HEK293T (cell line): ENCODE results near the gene CCT3.
"Not testable (repeated sequence)": the region's sequence is repeated elsewhere in the genome, so short reads cannot be mapped to it uniquely, and the experiment has no call there.

Source experiments
- CTCF ChIA-PET: fragments of 350-600 bp; formaldehyde crosslinking; extraction: SDS; loops from one replicate; lab custom pipeline; 2021; ENCODE audit warnings: antibody characterized with exemption, inconsistent platforms; lab: Yijun Ruan, JAX
- POLR2A ChIA-PET: fragments of 350-600 bp; formaldehyde crosslinking; extraction: SDS; loops from one replicate; lab custom pipeline; 2020; ENCODE audit warnings: antibody characterized with exemption, inconsistent platforms; lab: Yijun Ruan, JAX
- DNase-seq: peaks from one replicate; pipeline ENCODE4 v3.0.0; 2012; ENCODE audit warnings: mixed read lengths; ENCODE audit errors: extremely low spot score
- ARNT ChIP-seq: fragments of 450-650 bp; IDR thresholded peaks from 2 replicates; pipeline ENCODE4 v1.6.1; 2017; ENCODE audit warnings: mild to moderate bottlenecking
- BHLHE40 ChIP-seq: fragments of 450-650 bp; IDR thresholded peaks from 2 replicates; pipeline ENCODE4 v1.6.1; 2016; ENCODE audit warnings: mild to moderate bottlenecking, moderate library complexity, borderline replicate concordance
- CTBP1 ChIP-seq: fragments of 450-650 bp; IDR thresholded peaks from 2 replicates; pipeline ENCODE4 v1.6.1; 2016; ENCODE audit warnings: borderline replicate concordance
- ELF4 ChIP-seq: fragments of 450-650 bp; IDR thresholded peaks from 2 replicates; pipeline ENCODE4 v1.6.1; 2017; ENCODE audit warnings: antibody characterized with exemption
- FOXA1 ChIP-seq: fragments of 450-650 bp; IDR thresholded peaks from 2 replicates; pipeline ENCODE4 v1.6.1; 2016; ENCODE audit warnings: mild to moderate bottlenecking
- FOXK2 ChIP-seq: fragments of 450-650 bp; IDR thresholded peaks from 2 replicates; pipeline ENCODE4 v1.6.1; 2016; ENCODE audit warnings: mild to moderate bottlenecking
- FOXM1 ChIP-seq: fragments of 450-650 bp; IDR thresholded peaks from 2 replicates; pipeline ENCODE4 v1.6.1; 2017; ENCODE audit warnings: mild to moderate bottlenecking, borderline replicate concordance
- HDGF ChIP-seq: fragments of 450-650 bp; IDR thresholded peaks from 2 replicates; pipeline ENCODE4 v1.6.1; 2017; ENCODE audit warnings: antibody characterized with exemption, borderline replicate concordance
- L3MBTL2 ChIP-seq: fragments of 450-650 bp; conservative IDR thresholded peaks from 2 replicates; pipeline ENCODE4 v1.6.1; 2016; ENCODE audit warnings: mild to moderate bottlenecking
- LEF1 ChIP-seq: fragments of 450-650 bp; IDR thresholded peaks from 2 replicates; pipeline ENCODE4 v1.6.1; 2017; ENCODE audit warnings: mild to moderate bottlenecking, borderline replicate concordance
- NFRKB ChIP-seq: fragments of 450-650 bp; IDR thresholded peaks from 2 replicates; pipeline ENCODE4 v1.6.1; 2016; ENCODE audit warnings: mild to moderate bottlenecking, moderate library complexity
- SP1 ChIP-seq: fragments of 450-650 bp; IDR thresholded peaks from 2 replicates; pipeline ENCODE4 v1.6.1; 2017
- SUZ12 ChIP-seq: fragments of 450-650 bp; IDR thresholded peaks from 2 replicates; pipeline ENCODE4 v1.6.1; 2016; ENCODE audit warnings: mild to moderate bottlenecking
- TARDBP ChIP-seq: fragments of 450-650 bp; IDR thresholded peaks from 2 replicates; pipeline ENCODE4 v1.6.1; 2016
- ZNF384 ChIP-seq: fragments of 450-650 bp; IDR thresholded peaks from 2 replicates; pipeline ENCODE4 v1.6.1; 2016
- TF ChIP-seq, protein P1 (sequence below): fragments of 450-650 bp; IDR thresholded peaks from 2 replicates; pipeline ENCODE4 v1.6.1; 2016

Gene CCT3

DNA sequence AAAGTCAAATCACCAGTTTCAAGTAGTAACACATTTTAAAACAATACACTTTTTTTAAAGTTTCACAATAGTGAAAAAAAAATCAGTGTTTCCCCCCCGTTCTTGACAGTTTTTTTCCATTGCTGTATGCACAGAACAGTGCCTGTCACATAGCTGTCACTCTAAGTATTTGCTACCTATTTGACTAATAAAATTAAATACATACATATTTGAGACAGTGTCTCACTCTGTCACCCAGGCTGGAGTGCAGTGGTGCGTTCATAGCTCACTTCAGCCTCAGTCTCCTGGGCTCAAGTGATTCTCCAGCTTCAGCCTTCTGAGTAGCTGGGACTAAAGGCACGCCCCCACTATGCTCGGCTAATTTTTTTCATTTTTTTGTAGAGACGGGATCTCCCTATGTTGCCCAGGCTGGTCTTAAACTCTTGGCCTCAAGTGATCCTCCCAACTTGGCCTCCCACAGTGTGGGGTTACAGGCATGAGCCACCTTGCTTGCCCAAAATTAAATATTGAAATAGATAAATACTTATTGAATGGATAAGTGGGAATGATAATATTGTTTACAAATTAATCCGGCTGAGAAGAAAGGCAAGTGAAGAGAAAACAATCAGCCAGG, 18.3 kb upstream of the CCT3 start:
- TF ChIP-seq SP1 (no peak), ARNT (no peak), SUZ12 (no peak), CTBP1 (no peak), FOXK2 (no peak), ZNF384 (no peak), FOXA1 (no peak), TARDBP (no peak), HDGF (no peak), BHLHE40 (no peak)
- TF ChIP-seq, protein P1, sequence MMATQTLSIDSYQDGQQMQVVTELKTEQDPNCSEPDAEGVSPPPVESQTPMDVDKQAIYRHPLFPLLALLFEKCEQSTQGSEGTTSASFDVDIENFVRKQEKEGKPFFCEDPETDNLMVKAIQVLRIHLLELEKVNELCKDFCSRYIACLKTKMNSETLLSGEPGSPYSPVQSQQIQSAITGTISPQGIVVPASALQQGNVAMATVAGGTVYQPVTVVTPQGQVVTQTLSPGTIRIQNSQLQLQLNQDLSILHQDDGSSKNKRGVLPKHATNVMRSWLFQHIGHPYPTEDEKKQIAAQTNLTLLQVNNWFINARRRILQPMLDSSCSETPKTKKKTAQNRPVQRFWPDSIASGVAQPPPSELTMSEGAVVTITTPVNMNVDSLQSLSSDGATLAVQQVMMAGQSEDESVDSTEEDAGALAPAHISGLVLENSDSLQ, result no peak
- ChIA-PET POLR2A (no interaction called here), CTCF (interaction anchor here (0.8 to 1.5 kb wide), 2 partner anchors 8 to 81 kb away, joined by 3 read pairs; no protein-coding TSS in a partner anchor)
- DNase-seq, result no peak

DNA sequence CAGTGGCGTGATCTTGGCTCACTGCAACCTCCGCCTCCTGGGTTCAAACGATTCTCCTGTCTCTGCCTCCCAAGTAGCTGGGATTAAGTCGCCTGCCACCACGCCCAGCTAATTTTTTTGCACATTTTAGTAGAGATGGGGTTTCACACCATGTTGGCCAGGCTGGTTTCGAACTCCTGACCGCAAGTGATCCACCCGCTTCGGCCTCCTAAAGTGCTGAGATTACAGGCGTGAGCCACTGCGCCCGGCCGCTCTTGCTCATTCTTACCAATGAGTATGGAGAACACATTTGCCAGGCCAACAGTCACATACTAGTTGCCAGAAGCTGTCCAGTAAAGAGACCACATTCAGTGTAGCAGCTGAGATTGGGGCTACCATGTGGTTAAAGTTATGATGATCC, 14.4 kb upstream of the CCT3 start:
- CTCF ChIA-PET, DNase-seq: not testable (repeated sequence)
- POLR2A ChIA-PET, result interaction anchor here (1.2 kb wide), 1 partner anchor 14 kb away, joined by 3 read pairs; the partner anchor contains the start of genes CCT3 and TSACC

DNA sequence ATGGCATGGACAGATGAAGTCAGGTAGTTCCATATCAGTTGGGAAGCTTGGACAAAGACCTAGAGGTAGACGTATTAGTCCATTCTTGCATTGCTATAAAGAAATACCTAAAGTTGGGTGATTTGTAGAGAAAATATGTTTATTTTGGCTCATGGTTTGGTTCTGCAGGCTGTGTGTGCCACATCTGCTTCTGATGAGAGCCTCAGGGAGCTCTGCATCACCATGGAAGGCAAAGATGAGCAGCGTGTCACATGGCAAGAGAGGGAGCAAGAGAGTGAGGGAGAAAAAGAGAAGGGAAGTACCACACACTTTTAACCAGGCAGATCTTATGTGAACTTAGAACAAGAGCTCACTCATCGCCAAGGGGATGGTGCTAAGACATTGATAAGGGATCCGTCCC, 9.2 kb upstream of the CCT3 start:
- ChIA-PET POLR2A (interaction anchor here (0.9 to 1.0 kb wide), 2 partner anchors 9 to 12 kb away, joined by 3 read pairs; partner anchors contain the start of genes CCT3 and TSACC), CTCF (interaction anchor here (1.0 to 1.9 kb wide), 3 partner anchors 9 to 38 kb away, joined by 3 to 7 read pairs (median 5); no protein-coding TSS in a partner anchor)
- DNase-seq, result no peak
- TF ChIP-seq TARDBP, result no peak
- no peak for TF ChIP-seq LEF1
- TF ChIP-seq ELF4, result no peak
- TF ChIP-seq HDGF, result no peak
- TF ChIP-seq, protein P1, result no peak
- TF ChIP-seq BHLHE40, result no peak
- TF ChIP-seq ZNF384, result no peak
- TF ChIP-seq SUZ12, result no peak
- no peak for TF ChIP-seq SP1
- TF ChIP-seq ARNT, result no peak
- TF ChIP-seq NFRKB, result no peak
- no peak for TF ChIP-seq CTBP1

DNA sequence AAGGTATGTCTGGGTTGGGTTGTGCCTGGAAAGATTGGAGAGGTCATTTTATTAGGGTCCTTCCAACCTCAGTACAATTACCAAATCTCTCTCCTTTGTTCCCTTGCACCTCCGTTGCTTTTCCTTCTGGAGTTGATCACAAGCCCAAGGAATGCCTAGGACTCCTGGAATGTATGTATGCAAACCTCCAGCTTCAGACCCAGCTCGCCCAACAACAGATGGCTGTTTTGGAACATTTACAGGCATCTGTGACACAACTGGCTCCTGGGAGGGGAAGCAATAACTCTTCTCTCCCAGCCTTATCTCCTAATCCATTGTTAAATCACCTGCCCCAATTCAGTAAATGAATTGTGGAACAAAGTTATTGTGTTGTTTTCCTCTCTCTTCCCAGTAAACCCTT, 8.5 kb upstream of the CCT3 start:
- ChIA-PET POLR2A (no interaction called here), CTCF (interaction anchor here (1.9 kb wide), 1 partner anchor 10 kb away, joined by 5 read pairs; no protein-coding TSS in a partner anchor)
- DNase-seq, result no peak
- TF ChIP-seq FOXM1 (no peak), SP1 (no peak), FOXK2 (no peak), FOXA1 (no peak), HDGF (no peak), L3MBTL2 (no peak), TARDBP (no peak)
- TF ChIP-seq, protein P1, result no peak

DNA sequence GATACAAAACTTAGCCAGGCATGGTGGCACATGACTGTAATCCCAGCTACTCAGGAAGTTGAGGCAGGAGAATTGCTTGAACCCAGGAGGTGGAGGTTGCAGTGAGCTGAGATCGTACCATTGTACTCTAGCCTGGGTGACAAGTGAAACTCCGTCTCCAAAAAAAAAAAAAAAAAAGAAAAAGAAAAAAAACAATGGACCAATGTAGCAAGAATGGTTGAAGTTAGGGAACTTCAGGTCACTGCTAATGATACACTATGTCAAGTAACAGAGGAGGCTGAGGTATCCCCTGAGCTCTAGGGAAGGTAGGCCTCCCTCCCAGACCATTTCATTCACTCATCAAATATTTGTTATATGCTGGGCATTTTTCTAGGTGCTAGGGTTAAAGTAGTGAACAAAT, 7.9 kb upstream of the CCT3 start:
- ChIA-PET POLR2A (interaction anchor here (0.8 kb wide), 1 partner anchor 8 kb away, joined by 3 read pairs; the partner anchor contains the start of genes CCT3 and TSACC), CTCF (interaction anchor here (1.9 kb wide), 1 partner anchor 9 kb away, joined by 5 read pairs; no protein-coding TSS in a partner anchor)
- not testable (repeated sequence) for DNase-seq

DNA sequence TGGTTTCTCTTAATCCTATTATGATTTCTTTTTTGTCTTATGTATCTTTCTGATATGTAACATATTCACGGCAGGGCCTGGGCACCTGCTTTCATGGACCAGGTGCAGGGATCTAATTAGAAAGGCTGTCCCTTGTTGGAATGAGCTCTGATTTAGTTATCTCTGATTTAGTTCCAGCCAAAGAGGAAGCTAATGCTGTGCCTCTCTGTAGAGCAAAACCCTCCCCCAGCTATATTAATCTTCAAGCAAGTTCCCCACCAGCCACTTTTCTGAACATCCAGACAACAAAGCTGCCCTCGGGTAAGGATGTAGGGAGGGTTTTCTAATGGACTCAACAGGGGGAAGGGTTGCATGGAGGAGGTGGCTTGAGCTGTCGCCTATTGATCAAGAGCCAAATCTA, 6.3 kb upstream of the CCT3 start:
- no peak for TF ChIP-seq L3MBTL2
- no peak for TF ChIP-seq BHLHE40
- no peak for TF ChIP-seq TARDBP
- ChIA-PET CTCF (no interaction called here), POLR2A (no interaction called here)
- no peak for DNase-seq

DNA sequence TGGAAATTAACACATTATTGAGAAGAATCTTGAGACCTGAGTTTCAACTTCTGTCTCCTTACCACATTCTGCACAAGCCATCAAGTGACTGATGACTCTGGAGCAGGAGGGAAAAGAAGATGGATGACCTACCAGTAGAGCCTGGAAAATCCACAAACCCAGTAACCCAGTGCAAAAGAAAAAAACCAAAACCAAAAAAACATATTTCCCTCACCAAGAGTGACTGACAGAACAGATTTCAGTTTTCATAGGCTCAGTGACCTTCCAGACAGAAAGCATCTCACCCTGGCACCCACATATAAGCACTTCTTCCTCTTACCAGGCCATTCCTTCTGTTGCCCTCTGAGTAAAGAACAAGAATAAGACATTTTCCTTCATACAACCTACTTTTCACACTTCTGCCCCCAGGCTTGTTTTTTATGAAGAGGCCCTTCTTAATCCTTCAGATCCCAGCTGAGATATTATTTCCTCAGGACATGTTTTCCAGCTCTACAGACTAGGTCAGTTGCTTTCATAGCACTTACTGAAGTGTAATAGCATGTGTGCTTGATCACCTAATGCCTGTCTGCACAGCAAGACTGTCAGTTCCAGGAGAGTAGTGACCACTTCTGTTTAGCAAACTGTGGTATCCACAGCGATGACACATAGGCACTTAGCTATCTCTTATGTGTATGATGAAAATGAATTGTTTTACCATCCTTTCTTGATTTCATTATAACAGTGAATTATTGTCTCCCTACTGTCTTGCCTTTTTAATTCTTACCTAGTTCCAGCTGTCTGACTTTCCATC, 4.3 kb upstream of the CCT3 start:
- CTCF ChIA-PET, result interaction anchor here (0.8 kb wide), 1 partner anchor 41 kb away, joined by 3 read pairs; no protein-coding TSS in a partner anchor
- no peak for DNase-seq
- POLR2A ChIA-PET, result no interaction called here
- no peak for TF ChIP-seq FOXM1
- no peak for TF ChIP-seq FOXA1
- TF ChIP-seq HDGF, result no peak
- TF ChIP-seq BHLHE40, result no peak
